ENCODE data around the gene POLR3K. TPM values are rescaled to one million over a fixed set of nuclear protein-coding genes. Genes with fewer than 3 reads are reported as not detected.
"Not testable (repeated sequence)": the region's sequence is repeated elsewhere in the genome, so short reads cannot be mapped to it uniquely, and the experiment has no call there.

POLR3K gene
- total and polyA plus RNA-seq, 11 donors, result 4.1 to 20.3 (median 11.5) TPM

- Histone ChIP-seq H3K4me3 (peak overlapping the region in 9 of 12 donors; percentile 2 to 58 (median 40)), H3K4me1 (peaks cover 0 to 6% (median 0%) of the 10 kb centered on the region in 12 donors), H3K36me3 (peaks cover 0 to 28% (median 21%) of the 10 kb centered on the region in 9 donors), H3K27ac (no peak overlapping the region), H3K27me3 (no peaks in the 10 kb centered on the region), H3K9me3 (no peaks in the 10 kb centered on the region)
- peak in 1 of 5 donors; percentile 47 for DNase-seq
- 77 to 82% (median 79%) methylated on average over 11 of the region's 11 CpGs for WGBS, 4 donors
- ATAC-seq, result peak in 1 of 4 donors; percentile 7
- TF ChIP-seq POLR2A (IDR thresholded peaks at IDR 0.05) (no peak), CTCF (IDR thresholded peaks at IDR 0.05) (no peak)
- intact Hi-C loops (cut with DNase I), result no loop called here
Measured at GRCh38 chr16:42069-42457, 11.3 kb downstream of the POLR3K start.

GRCh38 chr16:41439-42068 is 11.9 kb downstream of the POLR3K start:
- WGBS, 4 donors, result 83 to 89% (median 86%) methylated on average over 21 to 22 of the region's 22 CpGs
- H3K9me3 ChIP-seq, result no peaks in the 10 kb centered on the region
- ATAC-seq, result peak in 3 of 4 donors; percentile 66 to 84 (median 72)
- no peaks in the 10 kb centered on the region for H3K27me3 ChIP-seq
- peaks cover 0 to 23% (median 16%) of the 10 kb centered on the region in 9 donors for H3K36me3 ChIP-seq
- peaks cover 0 to 6% (median 0%) of the 10 kb centered on the region in 12 donors for H3K4me1 ChIP-seq
- H3K4me3 ChIP-seq, result peak overlapping the region in 9 of 12 donors; percentile 2 to 58 (median 40)
- TF ChIP-seq CTCF (IDR thresholded peaks at IDR 0.05) (no peak), POLR2A (IDR thresholded peaks at IDR 0.05) (no peak)
- intact Hi-C loops (cut with DNase I), result no loop called here
- DNase-seq, result peak in 1 of 5 donors; percentile 53
- H3K27ac ChIP-seq, result peak overlapping the region in 1 of 12 donors; percentile 14

GRCh38 chr16:38941-39892 is 14.2 kb downstream of the POLR3K start:
- Histone ChIP-seq H3K27ac (no peak overlapping the region), H3K4me3 (no peak overlapping the region), H3K9me3 (no peaks in the 10 kb centered on the region), H3K27me3 (no peaks in the 10 kb centered on the region), H3K4me1 (peaks cover 0 to 19% (median 0%) of the 10 kb centered on the region in 12 donors), H3K36me3 (no peaks in the 10 kb centered on the region)
- no peak for TF ChIP-seq CTCF (IDR thresholded peaks at IDR 0.05)
- no peak for TF ChIP-seq POLR2A (IDR thresholded peaks at IDR 0.05)
- WGBS, 4 donors, result 86 to 91% (median 89%) methylated on average over 10 to 13 of the region's 13 CpGs
- intact Hi-C loops (cut with DNase I), result no loop called here
- DNase-seq, result peak in 1 of 5 donors; percentile 49
- ATAC-seq, result peak in 1 of 4 donors; percentile 16

GRCh38 chr16:38206-38605 is 15.2 kb downstream of the POLR3K start:
- H3K4me3 ChIP-seq; intact Hi-C loops (cut with DNase I); ATAC-seq; H3K27ac ChIP-seq; H3K36me3 ChIP-seq; H3K27me3 ChIP-seq; H3K9me3 ChIP-seq: not testable (repeated sequence)
- 79 to 97% (median 94%) methylated on average over 11 of the region's 11 CpGs for WGBS, 4 donors
- DNase-seq, result peak in 1 of 5 donors; percentile 57
- H3K4me1 ChIP-seq, result peaks cover 0 to 19% (median 0%) of the 10 kb centered on the region in 12 donors
